Liver (tissue), 9 donors: ENCODE results near the gene CRPPA. TPM values are rescaled to one million over a fixed set of nuclear protein-coding genes. Genes with fewer than 3 reads are reported as not detected.

Experiments used
- DNase-seq: peaks from one replicate; pipeline ENCODE4 v3.0.0-alpha.2; 2017; ENCODE audit warnings: low spot score
- H3K27ac ChIP-seq, 2 donors: one replicate each; pipeline ENCODE4 v1.7.0; 2013; ENCODE audit warnings: inconsistent platforms in 2 of 2, low read length in 2 of 2, control low read depth in 1 of 2, low read depth in 1 of 2, mild to moderate bottlenecking in 1 of 2
- H3K27me3 ChIP-seq, 4 donors: one replicate each; pipeline versions ENCODE4 v1.6.1 to v1.7.0; 2013; ENCODE audit warnings: low read length in 3 of 4, inconsistent platforms in 1 of 4, mild to moderate bottlenecking in 1 of 4, moderate library complexity in 1 of 4; ENCODE audit not compliant: control insufficient read depth in 4 of 4, insufficient read depth in 4 of 4
- H3K36me3 ChIP-seq, 4 donors: one replicate each; pipeline versions ENCODE4 v1.6.1 to v1.7.0; 2013; ENCODE audit warnings: low read length in 3 of 4, mild to moderate bottlenecking in 3 of 4, low read depth in 1 of 4, moderate library complexity in 1 of 4; ENCODE audit not compliant: control insufficient read depth in 4 of 4, insufficient read depth in 3 of 4
- H3K4me1 ChIP-seq, 4 donors: one replicate each; pipeline versions ENCODE4 v1.6.1 to v1.7.0; 2013; ENCODE audit warnings: low read length in 3 of 4, mild to moderate bottlenecking in 3 of 4, moderate library complexity in 1 of 4; ENCODE audit not compliant: control insufficient read depth in 4 of 4, insufficient read depth in 4 of 4
- H3K4me3 ChIP-seq, 3 donors: one replicate each; pipeline versions ENCODE4 v1.6.1 to v1.7.0; 2013; ENCODE audit warnings: low read length in 3 of 3, control low read depth in 1 of 3, low read depth in 1 of 3, mild to moderate bottlenecking in 1 of 3
- H3K9ac ChIP-seq, 2 donors: one replicate each; pipeline ENCODE4 v1.7.0; 2013; ENCODE audit warnings: low read length in 2 of 2, mild to moderate bottlenecking in 2 of 2, moderate library complexity in 2 of 2, control low read depth in 1 of 2, low read depth in 1 of 2
- H3K9me3 ChIP-seq, 4 donors: one replicate each; pipeline versions ENCODE4 v1.6.1 to v1.7.0; 2013; ENCODE audit warnings: low read length in 3 of 4; ENCODE audit not compliant: control insufficient read depth in 4 of 4
- ATF3 ChIP-seq: IDR thresholded peaks from 2 replicates; pipeline ENCODE4 v1.6.1; 2016; ENCODE audit warnings: antibody characterized with exemption
- EGR1 ChIP-seq, 2 donors: IDR thresholded peaks; 2 replicates each; pipeline ENCODE4 v1.6.1; 2016 to 2018; ENCODE audit warnings: antibody characterized with exemption in 2 of 2, low read depth in 2 of 2
- FOXA1 ChIP-seq: IDR thresholded peaks from 2 replicates; pipeline ENCODE4 v1.6.1; 2016; ENCODE audit warnings: antibody characterized with exemption
- FOXA2 ChIP-seq: IDR thresholded peaks from 2 replicates; pipeline ENCODE4 v1.6.1; 2016; ENCODE audit warnings: antibody characterized with exemption
- GABPA ChIP-seq, 2 donors: IDR thresholded peaks in 1 of 2; conservative IDR thresholded peaks in 1 of 2; 2 replicates each; pipeline ENCODE4 v1.6.1; 2016; ENCODE audit warnings: antibody characterized with exemption in 2 of 2, mild to moderate bottlenecking in 1 of 2, moderate library complexity in 1 of 2
- HNF4A ChIP-seq, 2 donors: conservative IDR thresholded peaks; 2 replicates each; pipeline ENCODE4 v1.6.1; 2016; ENCODE audit warnings: antibody characterized with exemption in 2 of 2, mild to moderate bottlenecking in 2 of 2
- HNF4G ChIP-seq: IDR thresholded peaks from 2 replicates; pipeline ENCODE4 v1.6.1; 2016; ENCODE audit warnings: antibody characterized with exemption
- JUND ChIP-seq, 2 donors: IDR thresholded peaks; 2 replicates each; pipeline ENCODE4 v1.6.1; 2016; ENCODE audit warnings: antibody characterized with exemption in 2 of 2
- NR2F2 ChIP-seq: IDR thresholded peaks from 2 replicates; pipeline ENCODE4 v1.6.1; 2016; ENCODE audit warnings: antibody characterized with exemption
- RAD21 ChIP-seq, 2 donors: IDR thresholded peaks; 2 replicates each; pipeline ENCODE4 v1.6.1; 2016; ENCODE audit warnings: antibody characterized with exemption in 2 of 2, mild to moderate bottlenecking in 2 of 2
- SP1 ChIP-seq: IDR thresholded peaks from 2 replicates; pipeline ENCODE4 v1.6.1; 2018; ENCODE audit warnings: antibody characterized with exemption, mild to moderate bottlenecking
- TAF1 ChIP-seq: conservative IDR thresholded peaks from 2 replicates; pipeline ENCODE4 v1.6.1; 2016; ENCODE audit warnings: antibody characterized with exemption, mild to moderate bottlenecking
- YY1 ChIP-seq: IDR thresholded peaks from 2 replicates; pipeline ENCODE4 v1.6.1; 2016; ENCODE audit warnings: antibody characterized with exemption, mild to moderate bottlenecking
- ZBTB33 ChIP-seq: IDR thresholded peaks from 2 replicates; pipeline ENCODE4 v1.6.1; 2016; ENCODE audit warnings: antibody characterized with exemption
- WGBS: extraction: QIAGEN DNeasy Blood & Tissue Kit; methylation state at CpG from one replicate; pipeline ENCODE4 v1.1.7; 2013; 5-methylcytosine and 5-hydroxymethylcytosine counted together
- polyA plus RNA-seq, 2 donors: library from polyadenylated mRNA; stranded (reverse) in 1 of 2; unstranded in 1 of 2; fragments of 200-250 nt in 1 of 2; fragments of >200 nt in 1 of 2; fragmentation: Nextera tagmentation in 1 of 2; extraction: Ambion mirVana in 1 of 2; gene quantifications; one replicate each; pipeline versions ENCODE4 v1.2.1 to v1.2.3, GENCODE V29; 2013 to 2015
- total RNA-seq, 2 donors: library from RNA; depleted of rRNA; stranded (reverse); fragments of >200 nt; gene quantifications; one replicate each; pipeline ENCODE4 v1.2.3, GENCODE V29; 2014
- TF ChIP-seq, protein P1 (sequence below): IDR thresholded peaks from 2 replicates; pipeline ENCODE4 v1.6.1; 2016; ENCODE audit warnings: antibody characterized with exemption, mild to moderate bottlenecking
- TF ChIP-seq, protein P2 (sequence below): fragments of 150-350 bp; IDR thresholded peaks from 2 replicates; pipeline ENCODE4 v1.5.1; 2017; ENCODE audit warnings: improper control_type of control experiment, low read depth, low read length; ENCODE audit not compliant: missing input control
- TF ChIP-seq, protein P3 (sequence below): IDR thresholded peaks from 2 replicates; pipeline ENCODE4 v1.6.1; 2016; ENCODE audit warnings: antibody characterized with exemption
- donor health status: healthy.
- donor health status: healthy.
- donor health status: healthy.
- donor health status: healthy.
- donor health status: healthy.

Gene CRPPA
- total and polyA plus RNA-seq, 4 donors, result 0.47 to 3.7 (median 1.8) TPM

- no peak overlapping the region for H3K9ac ChIP-seq
- no peaks in the 10 kb centered on the region for H3K9me3 ChIP-seq
- TF ChIP-seq, protein P1, sequence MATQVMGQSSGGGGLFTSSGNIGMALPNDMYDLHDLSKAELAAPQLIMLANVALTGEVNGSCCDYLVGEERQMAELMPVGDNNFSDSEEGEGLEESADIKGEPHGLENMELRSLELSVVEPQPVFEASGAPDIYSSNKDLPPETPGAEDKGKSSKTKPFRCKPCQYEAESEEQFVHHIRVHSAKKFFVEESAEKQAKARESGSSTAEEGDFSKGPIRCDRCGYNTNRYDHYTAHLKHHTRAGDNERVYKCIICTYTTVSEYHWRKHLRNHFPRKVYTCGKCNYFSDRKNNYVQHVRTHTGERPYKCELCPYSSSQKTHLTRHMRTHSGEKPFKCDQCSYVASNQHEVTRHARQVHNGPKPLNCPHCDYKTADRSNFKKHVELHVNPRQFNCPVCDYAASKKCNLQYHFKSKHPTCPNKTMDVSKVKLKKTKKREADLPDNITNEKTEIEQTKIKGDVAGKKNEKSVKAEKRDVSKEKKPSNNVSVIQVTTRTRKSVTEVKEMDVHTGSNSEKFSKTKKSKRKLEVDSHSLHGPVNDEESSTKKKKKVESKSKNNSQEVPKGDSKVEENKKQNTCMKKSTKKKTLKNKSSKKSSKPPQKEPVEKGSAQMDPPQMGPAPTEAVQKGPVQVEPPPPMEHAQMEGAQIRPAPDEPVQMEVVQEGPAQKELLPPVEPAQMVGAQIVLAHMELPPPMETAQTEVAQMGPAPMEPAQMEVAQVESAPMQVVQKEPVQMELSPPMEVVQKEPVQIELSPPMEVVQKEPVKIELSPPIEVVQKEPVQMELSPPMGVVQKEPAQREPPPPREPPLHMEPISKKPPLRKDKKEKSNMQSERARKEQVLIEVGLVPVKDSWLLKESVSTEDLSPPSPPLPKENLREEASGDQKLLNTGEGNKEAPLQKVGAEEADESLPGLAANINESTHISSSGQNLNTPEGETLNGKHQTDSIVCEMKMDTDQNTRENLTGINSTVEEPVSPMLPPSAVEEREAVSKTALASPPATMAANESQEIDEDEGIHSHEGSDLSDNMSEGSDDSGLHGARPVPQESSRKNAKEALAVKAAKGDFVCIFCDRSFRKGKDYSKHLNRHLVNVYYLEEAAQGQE, result no peak
- TF ChIP-seq, protein P2, sequence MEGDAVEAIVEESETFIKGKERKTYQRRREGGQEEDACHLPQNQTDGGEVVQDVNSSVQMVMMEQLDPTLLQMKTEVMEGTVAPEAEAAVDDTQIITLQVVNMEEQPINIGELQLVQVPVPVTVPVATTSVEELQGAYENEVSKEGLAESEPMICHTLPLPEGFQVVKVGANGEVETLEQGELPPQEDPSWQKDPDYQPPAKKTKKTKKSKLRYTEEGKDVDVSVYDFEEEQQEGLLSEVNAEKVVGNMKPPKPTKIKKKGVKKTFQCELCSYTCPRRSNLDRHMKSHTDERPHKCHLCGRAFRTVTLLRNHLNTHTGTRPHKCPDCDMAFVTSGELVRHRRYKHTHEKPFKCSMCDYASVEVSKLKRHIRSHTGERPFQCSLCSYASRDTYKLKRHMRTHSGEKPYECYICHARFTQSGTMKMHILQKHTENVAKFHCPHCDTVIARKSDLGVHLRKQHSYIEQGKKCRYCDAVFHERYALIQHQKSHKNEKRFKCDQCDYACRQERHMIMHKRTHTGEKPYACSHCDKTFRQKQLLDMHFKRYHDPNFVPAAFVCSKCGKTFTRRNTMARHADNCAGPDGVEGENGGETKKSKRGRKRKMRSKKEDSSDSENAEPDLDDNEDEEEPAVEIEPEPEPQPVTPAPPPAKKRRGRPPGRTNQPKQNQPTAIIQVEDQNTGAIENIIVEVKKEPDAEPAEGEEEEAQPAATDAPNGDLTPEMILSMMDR, result no peak
- TF ChIP-seq JUND (IDR thresholded peaks at IDR 0.05) (no peak), TAF1 (no peak)
- TF ChIP-seq, protein P3, sequence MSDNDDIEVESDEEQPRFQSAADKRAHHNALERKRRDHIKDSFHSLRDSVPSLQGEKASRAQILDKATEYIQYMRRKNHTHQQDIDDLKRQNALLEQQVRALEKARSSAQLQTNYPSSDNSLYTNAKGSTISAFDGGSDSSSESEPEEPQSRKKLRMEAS, result no peak
- DNase-seq, result no peak
- no peak overlapping the region for H3K4me3 ChIP-seq
- H3K36me3 ChIP-seq, result no peaks in the 10 kb centered on the region
- H3K27ac ChIP-seq, result no peak overlapping the region
- H3K4me1 ChIP-seq, result no peaks in the 10 kb centered on the region
- no peaks in the 10 kb centered on the region for H3K27me3 ChIP-seq
Observed at GRCh38 chr7:16409777-16410176, 11.6 kb downstream of the CRPPA start.

GRCh38 chr7:16404636-16405035 is 16.7 kb downstream of the CRPPA start:
- 95% methylated on average over 1 of the region's 1 CpG for WGBS
- no peak for TF ChIP-seq HNF4A (conservative IDR thresholded peaks at IDR 0.05)
- TF ChIP-seq EGR1 (IDR thresholded peaks at IDR 0.05; ENCODE audit: low read depth in 2 of 2), result no peak
- no peak for TF ChIP-seq ATF3
- TF ChIP-seq FOXA1, result no peak
- no peak for TF ChIP-seq YY1
- no peak for TF ChIP-seq ZBTB33
- no peak for TF ChIP-seq GABPA (IDR thresholded peaks at IDR 0.05 in 1 of 2, conservative IDR thresholded peaks at IDR 0.05 in 1 of 2)
- no peak for TF ChIP-seq SP1
- TF ChIP-seq HNF4G, result no peak
- TF ChIP-seq JUND (IDR thresholded peaks at IDR 0.05), result no peak
- no peak for TF ChIP-seq TAF1
- TF ChIP-seq NR2F2, result no peak
- TF ChIP-seq FOXA2, result no peak
- TF ChIP-seq, protein P2, result no peak
- TF ChIP-seq RAD21 (IDR thresholded peaks at IDR 0.05), result no peak
- TF ChIP-seq, protein P1, result no peak
- H3K9me3 ChIP-seq, result peaks cover 0 to 7% (median 2%) of the 10 kb centered on the region in 4 donors

More at GRCh38 chr7:16404636-16405035, 16.7 kb downstream of the CRPPA start:
- no peak overlapping the region for H3K4me3 ChIP-seq
- no peaks in the 10 kb centered on the region for H3K27me3 ChIP-seq
- H3K36me3 ChIP-seq, result no peaks in the 10 kb centered on the region
- H3K4me1 ChIP-seq, result no peaks in the 10 kb centered on the region
- no peak overlapping the region for H3K27ac ChIP-seq
- DNase-seq, result no peak
- H3K9ac ChIP-seq, result no peak overlapping the region
